GM23338 (cell line): ENCODE data around the gene DNA2. TPM values are rescaled to one million over a fixed set of nuclear protein-coding genes. Genes with fewer than 3 reads are reported as not detected.
"Not testable (repeated sequence)": the region's sequence is repeated elsewhere in the genome, so short reads cannot be mapped to it uniquely, and the experiment has no call there.

Source experiments
- ATAC-seq: fragments of 200-7000 bp; cut with Tn5 transposase; 3 replicates; pipeline ENCODE4 v1.9.1; 2020
- DNase-seq: peaks from one replicate; pipeline ENCODE4 v3.0.0-alpha.2; 2015; ENCODE audit warnings: low spot score
- H2AFZ ChIP-seq: fragments of 200-600 bp; sonication (generic); 2 replicates; pipeline ENCODE4 v1.8.0; 2016; ENCODE audit warnings: antibody characterized with exemption, mild to moderate bottlenecking, moderate library complexity
- H3F3A ChIP-seq: fragments of 200-600 bp; sonication (generic); replicated peaks from 2 replicates; pipeline ENCODE4 v1.8.0; 2017; ENCODE audit warnings: antibody characterized with exemption, mixed run types, low read depth
- H3K27ac ChIP-seq: fragments of 200-600 bp; sonication (generic); 2 replicates; pipeline ENCODE4 v1.6.1; 2016; ENCODE audit warnings: low read depth
- H3K27me3 ChIP-seq: fragments of 200-600 bp; sonication (generic); 2 replicates; pipeline ENCODE4 v1.8.0; 2016; ENCODE audit warnings: mild to moderate bottlenecking, mixed run types, moderate library complexity; ENCODE audit not compliant: insufficient read depth
- H3K36me3 ChIP-seq: fragments of 200-600 bp; sonication (generic); 2 replicates; pipeline ENCODE4 v1.8.0; 2016; ENCODE audit warnings: mild to moderate bottlenecking; ENCODE audit not compliant: insufficient read depth
- H3K4me1 ChIP-seq: fragments of 200-600 bp; sonication (generic); 2 replicates; pipeline ENCODE4 v1.8.0; 2016; ENCODE audit warnings: mild to moderate bottlenecking, moderate library complexity; ENCODE audit not compliant: insufficient read depth
- H3K4me2 ChIP-seq: fragments of 200-600 bp; sonication (generic); 2 replicates; pipeline ENCODE4 v1.7.1; 2017; ENCODE audit warnings: mixed run types
- H3K4me3 ChIP-seq: fragments of 200-600 bp; sonication (generic); 2 replicates; pipeline ENCODE4 v1.6.1; 2016; ENCODE audit warnings: mixed run types
- H3K79me2 ChIP-seq: fragments of 200-600 bp; sonication (generic); replicated peaks from 2 replicates; pipeline ENCODE4 v1.8.0; 2017; ENCODE audit warnings: mild to moderate bottlenecking; ENCODE audit not compliant: insufficient read depth
- H3K9me2 ChIP-seq: fragments of 200-600 bp; sonication (generic); 2 replicates; pipeline ENCODE4 v1.8.0; 2017; ENCODE audit not compliant: insufficient read depth
- H4K20me1 ChIP-seq: fragments of 200-600 bp; sonication (generic); replicated peaks from 2 replicates; pipeline ENCODE4 v1.8.0; 2017; ENCODE audit warnings: mild to moderate bottlenecking; ENCODE audit not compliant: insufficient read depth
- H3K27ac Mint-ChIP-seq: 2 replicates; pipeline ENCODE4 v1.8.0; 2020; ENCODE audit warnings: inconsistent platforms, mild to moderate bottlenecking, moderate library complexity, mixed read lengths
- H3K27me3 Mint-ChIP-seq: 3 replicates; pipeline ENCODE4 v1.8.0; 2022; ENCODE audit warnings: low read depth, mild to moderate bottlenecking, moderate library complexity, mixed read lengths, inconsistent platforms; ENCODE audit not compliant: insufficient read depth, poor library complexity
- H3K36me3 Mint-ChIP-seq: 3 replicates; pipeline ENCODE4 v1.8.0; 2021; ENCODE audit warnings: low read depth, mild to moderate bottlenecking, inconsistent platforms, moderate library complexity, mixed read lengths
- H3K4me1 Mint-ChIP-seq: 3 replicates; pipeline ENCODE4 v1.8.0; 2020; ENCODE audit warnings: mild to moderate bottlenecking, inconsistent platforms, mixed read lengths
- H3K4me3 Mint-ChIP-seq: 3 replicates; pipeline ENCODE4 v1.8.0; 2021; ENCODE audit warnings: moderate library complexity, mild to moderate bottlenecking, inconsistent platforms, mixed read lengths
- H3K9me3 Mint-ChIP-seq: 3 replicates; pipeline ENCODE4 v1.8.0; 2020; ENCODE audit warnings: moderate library complexity, mild to moderate bottlenecking, inconsistent platforms, mixed read lengths
- CREB1 ChIP-seq: fragments of 250-450 bp; sonication (Bioruptor Pico); IDR thresholded peaks from 2 replicates; pipeline ENCODE4 v1.5.0; 2020; ENCODE audit warnings: low read depth, mild to moderate bottlenecking, moderate library complexity
- CTCF ChIP-seq, 2 experiments: fragments of 200-600 bp in 1 of 2; sonication (generic) in 1 of 2; conservative IDR thresholded peaks; 2 replicates each; pipeline versions ENCODE4 v1.5.1 to v1.6.1; 2016 to 2017; ENCODE audit warnings: antibody characterized with exemption in 2 of 2, low read depth in 2 of 2, mild to moderate bottlenecking in 2 of 2, moderate library complexity in 1 of 2
- ETS1 ChIP-seq: IDR thresholded peaks from 2 replicates; pipeline ENCODE4 v1.6.1; 2016; ENCODE audit warnings: antibody characterized with exemption
- EZH2 ChIP-seq: fragments of 200-600 bp; sonication (generic); IDR thresholded peaks from one replicate; pipeline ENCODE4 v1.8.0; 2017; ENCODE audit warnings: antibody characterized with exemption, mild to moderate bottlenecking, low read depth; ENCODE audit not compliant: unreplicated experiment
- POLR2AphosphoS5 ChIP-seq: IDR thresholded peaks from 2 replicates; pipeline ENCODE4 v1.6.1; 2016; ENCODE audit warnings: antibody characterized with exemption, low read depth
- ZNF114 ChIP-seq: fragments of 250-450 bp; sonication (Bioruptor Pico); IDR thresholded peaks from 2 replicates; pipeline ENCODE4 v1.5.0; 2020; ENCODE audit warnings: mild to moderate bottlenecking, moderate library complexity
- ZNF331 ChIP-seq: fragments of 250-450 bp; sonication (Bioruptor Pico); IDR thresholded peaks from 2 replicates; pipeline ENCODE4 v1.5.0; 2020; ENCODE audit warnings: low read depth, mild to moderate bottlenecking, moderate library complexity
- polyA plus RNA-seq: library from polyadenylated mRNA; unstranded; fragments of >200 nt; fragmentation: Nextera tagmentation; extraction: Ambion mirVana; gene quantifications from 2 replicates; pipeline ENCODE4 v1.2.1, GENCODE V29; 2016
- total RNA-seq: library from RNA; depleted of rRNA; stranded (reverse); fragments of >200 nt; shearing (Covaris generic); gene quantifications from 2 replicates; pipeline ENCODE4 v1.2.3, GENCODE V29; 2014
- TF ChIP-seq, protein P1 (sequence below): fragments of 250-450 bp; sonication (Bioruptor Pico); IDR thresholded peaks from 2 replicates; pipeline ENCODE4 v1.5.0; 2020; ENCODE audit warnings: mild to moderate bottlenecking, moderate library complexity

Gene DNA2
- total and polyA plus RNA-seq, 2 experiments from 2014 or later = 25.6 to 49.3 TPM

DNA sequence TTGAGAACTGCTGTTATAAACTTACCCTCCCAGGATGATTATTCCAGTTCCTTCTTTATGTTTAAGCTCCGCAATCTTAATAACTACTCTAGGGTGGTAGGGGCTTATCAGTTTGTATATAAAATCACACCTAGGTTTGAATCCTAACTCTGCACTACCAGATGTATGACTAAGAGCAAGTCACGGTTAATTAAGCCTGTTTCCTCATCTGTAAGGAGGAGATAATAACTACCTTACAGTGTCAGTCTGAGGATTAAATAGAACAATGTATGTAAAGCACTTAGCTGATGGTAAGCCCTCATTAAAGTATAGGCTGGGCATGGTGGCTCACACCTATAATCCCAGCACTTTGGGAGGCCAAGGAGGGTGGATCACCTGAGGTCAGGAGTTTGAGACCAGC is 9.2 kb downstream of the DNA2 start (continued):
- no peak for TF ChIP-seq CTCF (conservative IDR thresholded peaks at IDR 0.05; ENCODE audit: low read depth in 2 of 2)
- no peak for TF ChIP-seq POLR2AphosphoS5
- TF ChIP-seq, protein P1, sequence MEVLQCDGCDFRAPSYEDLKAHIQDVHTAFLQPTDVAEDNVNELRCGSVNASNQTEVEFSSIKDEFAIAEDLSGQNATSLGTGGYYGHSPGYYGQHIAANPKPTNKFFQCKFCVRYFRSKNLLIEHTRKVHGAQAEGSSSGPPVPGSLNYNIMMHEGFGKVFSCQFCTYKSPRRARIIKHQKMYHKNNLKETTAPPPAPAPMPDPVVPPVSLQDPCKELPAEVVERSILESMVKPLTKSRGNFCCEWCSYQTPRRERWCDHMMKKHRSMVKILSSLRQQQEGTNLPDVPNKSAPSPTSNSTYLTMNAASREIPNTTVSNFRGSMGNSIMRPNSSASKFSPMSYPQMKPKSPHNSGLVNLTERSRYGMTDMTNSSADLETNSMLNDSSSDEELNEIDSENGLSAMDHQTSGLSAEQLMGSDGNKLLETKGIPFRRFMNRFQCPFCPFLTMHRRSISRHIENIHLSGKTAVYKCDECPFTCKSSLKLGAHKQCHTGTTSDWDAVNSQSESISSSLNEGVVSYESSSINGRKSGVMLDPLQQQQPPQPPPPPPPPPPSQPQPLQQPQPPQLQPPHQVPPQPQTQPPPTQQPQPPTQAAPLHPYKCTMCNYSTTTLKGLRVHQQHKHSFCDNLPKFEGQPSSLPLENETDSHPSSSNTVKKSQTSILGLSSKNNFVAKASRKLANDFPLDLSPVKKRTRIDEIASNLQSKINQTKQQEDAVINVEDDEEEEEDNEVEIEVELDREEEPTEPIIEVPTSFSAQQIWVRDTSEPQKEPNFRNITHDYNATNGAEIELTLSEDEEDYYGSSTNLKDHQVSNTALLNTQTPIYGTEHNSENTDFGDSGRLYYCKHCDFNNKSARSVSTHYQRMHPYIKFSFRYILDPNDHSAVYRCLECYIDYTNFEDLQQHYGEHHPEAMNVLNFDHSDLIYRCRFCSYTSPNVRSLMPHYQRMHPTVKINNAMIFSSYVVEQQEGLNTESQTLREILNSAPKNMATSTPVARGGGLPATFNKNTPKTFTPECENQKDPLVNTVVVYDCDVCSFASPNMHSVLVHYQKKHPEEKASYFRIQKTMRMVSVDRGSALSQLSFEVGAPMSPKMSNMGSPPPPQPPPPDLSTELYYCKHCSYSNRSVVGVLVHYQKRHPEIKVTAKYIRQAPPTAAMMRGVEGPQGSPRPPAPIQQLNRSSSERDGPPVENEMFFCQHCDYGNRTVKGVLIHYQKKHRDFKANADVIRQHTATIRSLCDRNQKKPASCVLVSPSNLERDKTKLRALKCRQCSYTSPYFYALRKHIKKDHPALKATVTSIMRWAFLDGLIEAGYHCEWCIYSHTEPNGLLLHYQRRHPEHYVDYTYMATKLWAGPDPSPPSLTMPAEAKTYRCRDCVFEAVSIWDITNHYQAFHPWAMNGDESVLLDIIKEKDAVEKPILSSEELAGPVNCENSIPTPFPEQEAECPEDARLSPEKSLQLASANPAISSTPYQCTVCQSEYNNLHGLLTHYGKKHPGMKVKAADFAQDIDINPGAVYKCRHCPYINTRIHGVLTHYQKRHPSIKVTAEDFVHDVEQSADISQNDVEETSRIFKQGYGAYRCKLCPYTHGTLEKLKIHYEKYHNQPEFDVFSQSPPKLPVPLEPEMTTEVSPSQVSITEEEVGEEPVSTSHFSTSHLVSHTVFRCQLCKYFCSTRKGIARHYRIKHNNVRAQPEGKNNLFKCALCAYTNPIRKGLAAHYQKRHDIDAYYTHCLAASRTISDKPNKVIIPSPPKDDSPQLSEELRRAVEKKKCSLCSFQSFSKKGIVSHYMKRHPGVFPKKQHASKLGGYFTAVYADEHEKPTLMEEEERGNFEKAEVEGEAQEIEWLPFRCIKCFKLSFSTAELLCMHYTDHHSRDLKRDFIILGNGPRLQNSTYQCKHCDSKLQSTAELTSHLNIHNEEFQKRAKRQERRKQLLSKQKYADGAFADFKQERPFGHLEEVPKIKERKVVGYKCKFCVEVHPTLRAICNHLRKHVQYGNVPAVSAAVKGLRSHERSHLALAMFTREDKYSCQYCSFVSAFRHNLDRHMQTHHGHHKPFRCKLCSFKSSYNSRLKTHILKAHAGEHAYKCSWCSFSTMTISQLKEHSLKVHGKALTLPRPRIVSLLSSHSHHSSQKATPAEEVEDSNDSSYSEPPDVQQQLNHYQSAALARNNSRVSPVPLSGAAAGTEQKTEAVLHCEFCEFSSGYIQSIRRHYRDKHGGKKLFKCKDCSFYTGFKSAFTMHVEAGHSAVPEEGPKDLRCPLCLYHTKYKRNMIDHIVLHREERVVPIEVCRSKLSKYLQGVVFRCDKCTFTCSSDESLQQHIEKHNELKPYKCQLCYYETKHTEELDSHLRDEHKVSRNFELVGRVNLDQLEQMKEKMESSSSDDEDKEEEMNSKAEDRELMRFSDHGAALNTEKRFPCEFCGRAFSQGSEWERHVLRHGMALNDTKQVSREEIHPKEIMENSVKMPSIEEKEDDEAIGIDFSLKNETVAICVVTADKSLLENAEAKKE (CRISPR knock-in tag) = no peak

DNA sequence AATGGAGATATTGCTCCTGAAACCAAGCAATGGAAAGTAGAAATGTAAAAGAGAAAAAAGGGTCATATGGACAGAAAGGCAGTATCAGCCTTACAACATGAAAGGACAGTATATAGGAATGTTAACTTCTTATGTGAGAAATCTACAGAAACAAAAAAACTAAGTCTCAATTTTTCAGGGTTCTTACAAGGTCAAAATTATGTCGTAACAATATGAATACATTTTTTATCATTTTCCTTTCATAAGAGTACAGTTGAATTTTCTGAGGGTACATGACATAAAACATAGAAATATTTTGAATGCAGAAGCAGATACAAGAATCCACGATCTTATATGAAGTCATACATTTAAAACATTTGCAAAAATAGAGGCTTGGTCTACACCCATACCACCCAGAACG is 10.7 kb downstream of the DNA2 start:
- H3K4me3 ChIP-seq = no peak overlapping the region
- DNase-seq (no peak), ATAC-seq (no peak)
- no peak overlapping the region for H3K4me3 Mint-ChIP-seq
- H2AFZ ChIP-seq = no peak overlapping the region
- TF ChIP-seq CREB1 (CRISPR knock-in tag) = no peak
- no peak for TF ChIP-seq ZNF331 (CRISPR knock-in tag)
- no peak for TF ChIP-seq EZH2
- no peak for TF ChIP-seq ETS1
- TF ChIP-seq ZNF114 = no peak
- no peak overlapping the region for H3K27ac ChIP-seq
- H3K79me2 ChIP-seq = peaks cover 4% of the 10 kb centered on the region
- no peaks in the 10 kb centered on the region for H3K9me2 ChIP-seq
- no peak overlapping the region for H3K4me2 ChIP-seq
- peaks cover 60% of the 10 kb centered on the region for H3K36me3 ChIP-seq
- no peaks in the 10 kb centered on the region; the same call in 2 of the 3 replicates for H3K9me3 Mint-ChIP-seq
- H3K4me1 Mint-ChIP-seq = no peaks in the 10 kb centered on the region
- H3K27me3 Mint-ChIP-seq = no peaks in the 10 kb centered on the region
- no peaks in the 10 kb centered on the region for H3K27me3 ChIP-seq
- H3K4me1 ChIP-seq = no peaks in the 10 kb centered on the region
- H3K27ac Mint-ChIP-seq = no peak overlapping the region
- peaks cover 89% of the 10 kb centered on the region for H3K36me3 Mint-ChIP-seq
- H3F3A ChIP-seq = peaks cover 5% of the 10 kb centered on the region; the same call in 1 of the 2 replicates
- peaks cover 20% of the 10 kb centered on the region for H4K20me1 ChIP-seq

- H3K27me3 ChIP-seq, DNase-seq, H3K4me3 Mint-ChIP-seq, H3K27ac Mint-ChIP-seq, H3K27ac ChIP-seq, H3K27me3 Mint-ChIP-seq, H3K9me2 ChIP-seq, H4K20me1 ChIP-seq, H3K9me3 Mint-ChIP-seq, H2AFZ ChIP-seq, ATAC-seq, H3K79me2 ChIP-seq, H3K4me1 Mint-ChIP-seq, H3K4me3 ChIP-seq, H3K4me1 ChIP-seq, H3K4me2 ChIP-seq: not testable (repeated sequence)
- peaks cover 50% of the 10 kb centered on the region for H3K36me3 ChIP-seq
- H3K36me3 Mint-ChIP-seq = peaks cover 78% of the 10 kb centered on the region
- H3F3A ChIP-seq = peaks cover 16% of the 10 kb centered on the region
These were observed 22.1 kb downstream of the DNA2 start for GRCh38 chr10:68449698-68450097.
